ENCODE data around the gene LMAN1L.

Gene LMAN1L

DNA sequence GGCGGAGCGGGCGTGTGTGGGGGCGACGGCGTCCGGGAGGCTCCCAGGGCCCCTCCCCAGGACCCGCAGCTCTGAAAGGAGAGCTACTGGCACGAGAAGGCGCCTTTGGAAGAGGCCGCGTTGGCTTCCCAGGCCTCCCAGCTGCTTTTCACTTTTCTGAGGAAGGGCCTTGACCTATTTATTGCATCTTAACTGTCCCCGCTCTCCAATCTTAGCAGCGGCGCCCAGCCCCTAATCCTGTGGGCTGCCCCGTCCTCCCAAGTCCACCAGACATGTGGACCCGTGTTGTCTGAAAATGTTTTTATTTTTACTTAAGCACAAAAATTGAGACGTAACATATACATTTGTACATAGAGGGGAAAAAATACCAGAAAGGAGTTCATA, 30.8 kb downstream of the LMAN1L start:
- Histone ChIP-seq H3K4me3 (ENCODE audit: low read depth, low read length) (peak overlapping the region; percentile 32), H3K9me3 (ENCODE audit: control insufficient read depth, low read length) (no peaks in the 10 kb centered on the region), H2AFZ (peak overlapping the region; percentile 60), H3K27me3 (ENCODE audit: control insufficient read depth, insufficient read depth, low read length) (no peaks in the 10 kb centered on the region), H3K36me3 (ENCODE audit: control insufficient read depth, insufficient read depth, low read length) (no peaks in the 10 kb centered on the region), H3K4me2 (ENCODE audit: low read length) (peak overlapping the region; percentile 65), H3K4me1 (peaks cover 25% of the 10 kb centered on the region), H3K9ac (no peak overlapping the region), H3K27ac (peak overlapping the region; percentile 86), H3K79me2 (no peaks in the 10 kb centered on the region)
- TF ChIP-seq, protein P1, sequence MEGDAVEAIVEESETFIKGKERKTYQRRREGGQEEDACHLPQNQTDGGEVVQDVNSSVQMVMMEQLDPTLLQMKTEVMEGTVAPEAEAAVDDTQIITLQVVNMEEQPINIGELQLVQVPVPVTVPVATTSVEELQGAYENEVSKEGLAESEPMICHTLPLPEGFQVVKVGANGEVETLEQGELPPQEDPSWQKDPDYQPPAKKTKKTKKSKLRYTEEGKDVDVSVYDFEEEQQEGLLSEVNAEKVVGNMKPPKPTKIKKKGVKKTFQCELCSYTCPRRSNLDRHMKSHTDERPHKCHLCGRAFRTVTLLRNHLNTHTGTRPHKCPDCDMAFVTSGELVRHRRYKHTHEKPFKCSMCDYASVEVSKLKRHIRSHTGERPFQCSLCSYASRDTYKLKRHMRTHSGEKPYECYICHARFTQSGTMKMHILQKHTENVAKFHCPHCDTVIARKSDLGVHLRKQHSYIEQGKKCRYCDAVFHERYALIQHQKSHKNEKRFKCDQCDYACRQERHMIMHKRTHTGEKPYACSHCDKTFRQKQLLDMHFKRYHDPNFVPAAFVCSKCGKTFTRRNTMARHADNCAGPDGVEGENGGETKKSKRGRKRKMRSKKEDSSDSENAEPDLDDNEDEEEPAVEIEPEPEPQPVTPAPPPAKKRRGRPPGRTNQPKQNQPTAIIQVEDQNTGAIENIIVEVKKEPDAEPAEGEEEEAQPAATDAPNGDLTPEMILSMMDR (IDR thresholded peaks at IDR 0.05) = peak; percentile 7

DNA sequence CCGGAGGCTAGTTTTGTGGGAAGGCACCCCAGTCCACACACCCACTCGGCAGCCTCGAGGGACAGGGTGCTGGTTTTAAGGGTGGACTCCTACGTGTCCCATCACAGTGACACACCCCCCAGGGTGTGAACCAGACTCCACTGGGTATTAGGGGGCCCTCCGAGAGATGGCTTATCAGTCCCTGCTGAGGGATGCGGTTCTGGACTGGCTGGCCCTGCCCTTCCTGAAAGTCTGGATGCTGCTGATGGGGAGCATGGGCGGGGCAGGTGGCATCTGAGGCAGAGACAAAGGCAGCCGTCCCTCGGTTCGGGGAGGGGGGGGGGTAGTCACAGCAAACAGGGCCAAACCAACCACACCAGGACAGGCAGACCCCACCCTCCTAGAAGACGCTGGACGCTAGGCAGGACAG, 31.3 kb downstream of the LMAN1L start:
- Histone ChIP-seq H3K9me3 (ENCODE audit: control insufficient read depth, low read length) (no peaks in the 10 kb centered on the region), H3K36me3 (ENCODE audit: control insufficient read depth, insufficient read depth, low read length) (no peaks in the 10 kb centered on the region), H3K27ac (peak overlapping the region; percentile 86), H3K4me2 (ENCODE audit: low read length) (peak overlapping the region; percentile 65), H3K9ac (no peak overlapping the region), H3K4me1 (peaks cover 29% of the 10 kb centered on the region), H2AFZ (no peak overlapping the region), H3K27me3 (ENCODE audit: control insufficient read depth, insufficient read depth, low read length) (no peaks in the 10 kb centered on the region), H3K79me2 (no peaks in the 10 kb centered on the region), H3K4me3 (ENCODE audit: low read depth, low read length) (no peak overlapping the region)
- TF ChIP-seq, protein P1 (IDR thresholded peaks at IDR 0.05) = no peak

DNA sequence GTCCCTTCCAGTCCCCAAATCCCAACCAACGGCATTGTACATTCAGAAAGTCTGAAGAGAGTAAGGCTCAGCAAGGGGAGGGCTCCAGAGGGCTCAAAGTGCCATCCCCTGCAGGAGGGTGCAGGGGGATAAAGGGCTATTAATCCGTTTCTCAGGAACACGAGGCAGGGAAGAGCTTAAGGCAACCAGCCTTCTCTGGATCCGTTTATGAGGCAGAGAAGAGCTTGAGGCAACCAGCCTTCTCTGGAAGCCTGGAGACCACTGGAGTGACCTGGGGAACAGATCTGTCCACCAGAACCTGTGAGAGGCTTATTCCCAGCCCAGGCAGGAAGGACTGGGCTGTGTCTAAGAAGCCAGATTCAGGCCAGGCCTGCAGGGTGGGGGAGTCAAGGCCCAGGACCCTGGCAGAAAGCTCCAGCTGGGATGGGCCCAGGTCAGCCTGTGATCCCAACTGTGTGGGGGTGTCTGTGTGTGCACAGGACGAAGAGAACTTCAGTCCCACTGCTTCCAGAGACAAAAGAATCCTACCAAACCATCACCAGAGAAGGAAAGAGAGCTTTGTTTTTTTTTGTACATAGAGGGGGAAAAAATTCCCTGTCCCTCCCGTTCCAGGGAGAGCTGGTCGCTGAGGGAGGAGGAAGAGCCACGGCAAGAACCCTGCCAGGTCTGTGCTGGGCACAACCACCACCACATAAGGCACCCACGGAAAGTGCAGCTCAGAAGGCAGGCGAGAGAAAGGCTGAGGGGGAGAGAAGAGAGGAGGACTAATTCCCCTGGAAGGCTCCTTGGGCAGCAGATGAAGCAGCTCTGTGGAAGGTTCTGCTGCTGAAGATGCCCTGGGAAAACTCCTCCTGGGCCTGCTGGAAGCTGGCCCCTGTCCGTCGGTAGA, 31.9 kb downstream of the LMAN1L start:
- Histone ChIP-seq H3K27ac (peak overlapping the region; percentile 86), H3K4me2 (ENCODE audit: low read length) (no peak overlapping the region), H3K79me2 (no peaks in the 10 kb centered on the region), H3K9me3 (ENCODE audit: control insufficient read depth, low read length) (no peaks in the 10 kb centered on the region), H3K27me3 (ENCODE audit: control insufficient read depth, insufficient read depth, low read length) (no peaks in the 10 kb centered on the region), H3K36me3 (ENCODE audit: control insufficient read depth, insufficient read depth, low read length) (no peaks in the 10 kb centered on the region), H3K9ac (no peak overlapping the region), H2AFZ (no peak overlapping the region), H3K4me3 (ENCODE audit: low read depth, low read length) (no peak overlapping the region), H3K4me1 (peaks cover 29% of the 10 kb centered on the region)
- TF ChIP-seq, protein P1 (IDR thresholded peaks at IDR 0.05) = no peak

DNA sequence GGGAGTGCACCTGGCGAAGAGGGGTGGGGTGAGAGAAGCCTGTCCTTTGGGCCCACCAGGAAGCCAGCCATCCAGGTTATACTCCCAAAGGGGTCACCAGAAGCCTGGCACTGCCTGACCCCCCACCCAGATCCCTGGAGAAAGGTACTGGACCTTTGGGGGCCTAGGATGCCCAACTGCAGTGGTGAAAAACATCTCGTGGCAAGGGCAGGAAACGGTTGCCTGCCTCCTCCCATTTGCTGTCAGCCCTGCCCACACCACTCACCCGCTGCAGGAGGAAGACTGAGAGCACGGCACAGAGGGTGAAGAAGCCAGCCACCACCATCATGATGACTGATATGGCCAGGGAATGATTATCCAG, 32.6 kb downstream of the LMAN1L start:
- no peak overlapping the region for H3K4me2 ChIP-seq (ENCODE audit: low read length)
- TF ChIP-seq, protein P1 (IDR thresholded peaks at IDR 0.05) = no peak
- peak overlapping the region; percentile 49 for H3K27ac ChIP-seq
- H3K4me3 ChIP-seq (ENCODE audit: low read depth, low read length) = no peak overlapping the region
- H3K4me1 ChIP-seq = peaks cover 31% of the 10 kb centered on the region
- H3K9me3 ChIP-seq (ENCODE audit: control insufficient read depth, low read length) = no peaks in the 10 kb centered on the region
- no peaks in the 10 kb centered on the region for H3K27me3 ChIP-seq (ENCODE audit: control insufficient read depth, insufficient read depth, low read length)
- H2AFZ ChIP-seq = no peak overlapping the region
- H3K79me2 ChIP-seq = no peaks in the 10 kb centered on the region
- no peak overlapping the region for H3K9ac ChIP-seq
- H3K36me3 ChIP-seq (ENCODE audit: control insufficient read depth, insufficient read depth, low read length) = no peaks in the 10 kb centered on the region

DNA sequence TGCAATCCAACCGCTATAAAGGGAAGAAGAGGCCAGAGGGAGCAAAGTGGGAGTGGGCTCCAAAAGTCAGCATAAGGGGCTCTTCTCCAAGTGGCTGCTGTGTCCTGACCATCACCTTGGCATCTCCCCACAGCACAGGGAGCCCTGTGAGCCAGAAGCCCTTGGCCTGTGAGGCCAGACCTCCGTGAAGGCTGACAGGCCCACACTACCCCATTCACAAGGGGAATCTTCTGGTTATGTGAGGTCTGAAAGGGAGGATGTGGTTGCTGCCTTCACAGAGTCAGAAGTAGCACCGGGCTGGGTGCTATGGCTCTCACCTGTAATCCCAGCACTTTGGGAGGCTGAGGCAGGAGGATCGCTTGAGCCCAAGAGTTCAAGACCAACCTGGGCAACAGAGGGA, 32.9 kb downstream of the LMAN1L start:
- peaks cover 31% of the 10 kb centered on the region for H3K4me1 ChIP-seq
- TF ChIP-seq, protein P1 (IDR thresholded peaks at IDR 0.05) = no peak
- H2AFZ ChIP-seq = no peak overlapping the region
- H3K36me3 ChIP-seq (ENCODE audit: control insufficient read depth, insufficient read depth, low read length) = no peaks in the 10 kb centered on the region
- H3K9ac ChIP-seq = no peak overlapping the region
- H3K9me3 ChIP-seq (ENCODE audit: control insufficient read depth, low read length) = no peaks in the 10 kb centered on the region
- H3K27me3 ChIP-seq (ENCODE audit: control insufficient read depth, insufficient read depth, low read length) = no peaks in the 10 kb centered on the region
- no peaks in the 10 kb centered on the region for H3K79me2 ChIP-seq
- peak overlapping the region; percentile 49 for H3K27ac ChIP-seq
- no peak overlapping the region for H3K4me2 ChIP-seq (ENCODE audit: low read length)
- no peak overlapping the region for H3K4me3 ChIP-seq (ENCODE audit: low read depth, low read length)
